NAMALWA (cell line): ENCODE measurements around the gene COL18A1.

ENCODE experiments used
- DNase-seq: peaks from one replicate; pipeline ENCODE4 v3.0.0-alpha.2; 2015; ENCODE audit warnings: low spot score

COL18A1 gene

GRCh38 chr21:45414396-45415187 is 9.6 kb downstream of the COL18A1 start:
- DNase-seq, result no peak

DNA sequence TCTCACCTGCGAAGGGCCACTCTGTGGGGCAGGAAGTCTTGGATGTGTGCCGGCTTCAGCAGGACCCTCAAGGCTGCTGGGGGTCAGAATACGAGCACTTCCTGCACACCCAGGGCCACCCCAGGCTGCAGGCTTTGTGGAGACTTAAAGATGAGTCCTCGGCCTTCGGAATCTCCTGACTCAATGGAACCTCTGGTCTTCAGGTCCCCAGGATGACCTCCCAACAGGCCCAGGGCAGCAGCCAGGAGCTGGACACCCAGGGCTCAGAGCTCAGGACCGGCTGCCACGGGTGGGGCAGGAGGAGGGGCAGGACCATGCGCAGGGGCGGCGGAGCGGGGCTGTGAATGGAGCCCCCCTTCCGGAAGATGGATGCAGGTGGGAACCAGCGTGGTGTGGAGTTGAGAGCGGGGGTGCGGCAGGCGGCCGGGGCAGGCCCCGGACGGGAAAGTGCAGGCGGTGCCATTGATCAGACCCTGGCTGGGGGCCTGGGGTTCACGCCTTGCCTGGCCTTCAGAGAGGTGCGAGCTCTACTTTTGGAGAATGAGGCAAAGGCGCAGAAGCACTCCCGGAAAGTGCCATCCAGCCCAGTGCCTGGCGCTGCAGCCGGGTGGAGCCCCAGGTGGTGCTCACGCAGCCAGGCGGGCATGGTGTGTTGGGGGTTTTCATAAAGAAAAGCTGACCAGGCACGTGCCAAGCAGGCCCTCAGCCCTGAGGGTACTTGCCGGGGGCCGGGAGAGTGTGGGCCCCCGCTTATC is 10.4 kb downstream of the COL18A1 start:
- DNase-seq, result no peak

DNA sequence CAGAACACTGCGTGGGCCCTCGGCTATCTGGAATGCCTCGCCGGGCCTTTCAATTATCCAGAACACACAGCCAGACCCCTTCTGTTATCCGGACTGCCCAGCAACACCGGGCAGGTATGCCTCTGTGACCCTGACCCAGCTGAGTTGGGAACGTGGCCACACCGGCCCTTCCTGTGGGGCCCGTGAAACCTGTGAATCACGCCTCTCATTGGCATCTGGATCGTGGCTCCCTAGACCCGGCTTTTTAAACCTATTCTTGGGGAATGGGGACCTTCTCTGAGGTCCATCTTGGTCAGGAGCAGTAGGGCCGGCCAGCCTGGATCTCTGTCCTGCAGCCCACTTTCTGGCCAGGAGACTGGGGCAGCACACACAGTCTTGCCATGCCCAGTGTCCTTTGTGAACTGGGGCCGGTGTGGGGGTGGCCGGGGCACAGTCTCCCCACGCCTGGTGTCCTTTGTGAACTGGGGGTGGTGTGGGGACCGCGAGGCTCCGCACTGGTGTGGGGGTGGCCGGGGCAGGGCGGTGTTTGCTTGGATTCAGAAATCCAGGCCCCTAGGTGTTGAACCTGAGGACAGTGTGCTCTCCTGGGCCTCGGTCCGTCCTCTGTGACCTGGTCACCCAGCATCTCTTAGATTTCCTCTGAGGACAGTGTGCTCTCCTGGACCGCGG is 11.1 kb downstream of the COL18A1 start:
- no peak for DNase-seq

DNA sequence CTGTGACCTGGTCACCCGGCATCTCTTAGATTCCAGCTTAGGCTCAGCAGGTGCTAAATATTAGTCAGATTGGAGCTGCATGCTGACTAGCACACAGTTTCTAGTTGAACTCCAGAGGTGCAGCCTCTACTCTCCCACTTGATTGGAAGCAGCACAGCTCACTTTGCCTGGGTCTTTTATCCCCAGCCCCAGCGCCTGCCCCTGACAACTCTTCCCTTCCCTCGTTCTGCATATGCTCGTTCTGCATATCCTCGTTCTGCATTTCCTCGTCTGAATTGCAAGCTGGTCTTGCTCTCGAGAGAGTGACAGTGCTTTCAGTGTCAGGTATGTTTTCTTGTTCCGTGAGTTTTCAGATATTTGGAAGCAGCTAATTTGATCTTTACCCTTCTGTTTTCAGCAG is 11.7 kb downstream of the COL18A1 start:
- no peak for DNase-seq

DNA sequence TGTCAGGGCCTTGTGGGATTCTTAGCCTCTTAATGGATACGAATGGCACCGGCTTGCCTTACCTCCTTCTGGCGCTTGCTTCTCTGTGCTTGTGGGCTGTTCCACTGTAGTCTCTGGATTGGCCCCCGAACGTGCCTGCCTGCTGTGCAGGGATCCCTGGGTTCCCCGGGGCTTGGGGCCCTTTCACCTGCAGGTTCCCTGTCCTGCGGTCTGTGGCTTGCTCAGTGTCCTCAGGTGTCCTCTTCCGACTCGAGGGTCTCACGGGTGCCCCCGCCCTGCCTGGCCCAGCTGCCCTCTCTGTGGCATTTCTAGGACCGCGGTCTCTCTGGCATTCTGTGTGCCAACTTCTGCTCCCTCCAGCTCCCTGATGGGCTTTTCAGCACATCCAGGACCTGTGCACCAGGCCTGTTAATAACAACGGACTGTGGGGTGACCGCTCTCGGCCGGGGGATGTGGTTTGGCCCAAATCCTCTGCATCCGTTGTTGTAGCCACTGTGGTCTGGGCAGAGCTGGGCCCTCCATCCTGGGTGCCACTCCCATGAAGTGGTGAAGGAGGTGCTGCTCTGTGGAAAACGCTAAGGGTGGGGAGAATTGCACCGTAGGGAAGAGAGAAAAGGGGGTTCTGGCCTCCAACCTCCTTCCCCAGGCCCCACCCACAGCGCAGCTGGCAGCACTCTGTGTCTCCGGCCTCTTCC is 12.4 kb downstream of the COL18A1 start:
- DNase-seq, result no peak

DNA sequence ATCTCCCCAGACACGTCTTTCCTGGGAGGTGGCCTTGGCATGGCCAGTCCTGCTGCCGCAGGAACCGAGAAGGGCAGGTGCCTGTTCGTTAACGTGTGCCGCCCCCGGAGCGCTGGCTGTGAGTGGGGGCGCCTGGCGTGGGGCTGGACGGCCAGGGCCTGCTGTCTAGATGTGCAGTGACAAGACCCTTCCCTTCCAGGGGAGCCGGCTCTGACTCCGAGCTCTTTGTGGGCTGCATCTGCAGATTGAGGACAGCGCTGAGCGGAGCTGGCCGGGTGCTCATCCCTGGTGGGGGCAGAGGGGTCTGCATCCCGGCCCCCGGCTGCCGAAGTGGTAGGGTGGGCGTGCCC is 13.0 kb downstream of the COL18A1 start:
- DNase-seq, result no peak

DNA sequence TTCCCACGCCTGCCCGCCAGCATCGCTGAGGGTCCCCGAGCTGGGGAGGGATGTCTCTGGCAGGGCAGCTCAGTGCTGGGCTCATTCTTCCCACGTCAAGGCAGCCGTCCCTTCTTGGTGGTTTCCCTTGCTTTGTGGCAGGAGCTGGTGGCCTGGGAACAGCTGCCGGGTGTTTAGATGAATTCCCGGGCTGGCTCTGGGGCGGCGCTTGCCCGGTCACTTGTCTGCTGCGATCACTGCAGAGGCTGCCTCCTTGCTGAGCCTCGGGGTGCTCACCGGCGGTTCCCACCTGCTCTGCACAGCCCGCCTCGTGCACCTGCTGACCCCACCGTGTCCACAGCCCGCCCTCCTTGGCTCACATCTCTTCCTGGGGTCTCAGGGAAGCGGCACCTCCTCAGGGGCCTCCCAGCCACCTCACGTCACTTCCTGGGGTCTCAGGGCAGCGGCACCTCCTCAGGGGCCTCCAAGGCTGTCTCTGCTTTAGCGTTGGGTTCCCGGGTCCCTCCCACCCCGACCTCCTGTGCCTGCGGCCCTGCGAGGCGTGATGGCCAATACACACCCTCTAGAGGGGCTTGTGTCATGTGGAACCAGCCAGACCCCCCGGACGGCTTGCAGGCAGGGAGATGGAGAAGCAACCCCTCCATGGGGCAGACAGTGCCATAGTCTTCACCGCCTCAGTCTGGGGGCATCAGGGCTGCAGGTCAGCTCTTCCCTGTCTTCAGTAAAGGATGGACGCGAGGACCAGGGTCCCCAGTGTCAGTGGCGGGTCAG is 13.5 kb downstream of the COL18A1 start:
- no peak for DNase-seq

- no peak for DNase-seq
These were observed 14.2 kb downstream of the COL18A1 start for GRCh38 chr21:45419162-45419561.

GRCh38 chr21:45420061-45421041 is 15.4 kb downstream of the COL18A1 start:
- DNase-seq, result no peak

DNA sequence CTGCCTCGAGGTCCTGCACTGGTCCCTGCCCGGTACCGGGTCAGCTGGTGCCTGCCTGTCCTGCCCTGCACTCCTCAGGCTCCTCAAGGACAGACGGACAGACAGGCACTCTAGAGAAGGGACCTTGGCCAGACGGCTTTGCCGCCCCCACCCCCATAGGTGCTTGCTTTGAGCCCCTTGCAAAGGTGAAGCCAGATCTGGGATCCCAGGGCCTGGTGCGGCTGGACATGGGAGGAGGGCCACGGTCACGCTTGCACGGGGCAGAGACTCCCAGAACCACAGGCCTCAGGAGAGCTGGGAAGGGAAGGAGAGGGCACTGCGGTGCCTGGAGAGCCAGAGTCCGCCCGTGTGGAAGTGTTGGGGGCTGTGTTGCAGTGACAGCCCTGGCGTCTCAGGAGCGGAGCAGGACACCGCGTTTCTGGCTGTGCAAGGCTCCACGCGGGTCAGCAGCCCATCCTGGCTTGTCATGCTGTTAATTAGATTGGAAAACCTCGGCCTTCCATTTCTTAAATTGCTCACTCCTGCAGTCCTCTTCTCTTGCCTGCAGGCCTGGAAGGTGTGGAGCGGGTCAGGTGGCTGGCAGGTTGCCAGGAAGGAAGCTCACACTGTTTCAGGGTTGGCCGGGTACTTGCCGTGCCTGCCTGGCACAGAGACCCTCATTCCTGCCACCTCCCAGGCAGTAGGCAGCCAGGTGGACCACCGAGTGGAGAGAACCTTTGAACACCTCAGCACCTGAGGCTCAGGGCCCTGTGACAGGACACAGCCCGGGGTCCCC is 16.3 kb downstream of the COL18A1 start:
- no peak for DNase-seq

- no peak for DNase-seq
These were observed 17.1 kb downstream of the COL18A1 start for GRCh38 chr21:45421846-45422775.

DNA sequence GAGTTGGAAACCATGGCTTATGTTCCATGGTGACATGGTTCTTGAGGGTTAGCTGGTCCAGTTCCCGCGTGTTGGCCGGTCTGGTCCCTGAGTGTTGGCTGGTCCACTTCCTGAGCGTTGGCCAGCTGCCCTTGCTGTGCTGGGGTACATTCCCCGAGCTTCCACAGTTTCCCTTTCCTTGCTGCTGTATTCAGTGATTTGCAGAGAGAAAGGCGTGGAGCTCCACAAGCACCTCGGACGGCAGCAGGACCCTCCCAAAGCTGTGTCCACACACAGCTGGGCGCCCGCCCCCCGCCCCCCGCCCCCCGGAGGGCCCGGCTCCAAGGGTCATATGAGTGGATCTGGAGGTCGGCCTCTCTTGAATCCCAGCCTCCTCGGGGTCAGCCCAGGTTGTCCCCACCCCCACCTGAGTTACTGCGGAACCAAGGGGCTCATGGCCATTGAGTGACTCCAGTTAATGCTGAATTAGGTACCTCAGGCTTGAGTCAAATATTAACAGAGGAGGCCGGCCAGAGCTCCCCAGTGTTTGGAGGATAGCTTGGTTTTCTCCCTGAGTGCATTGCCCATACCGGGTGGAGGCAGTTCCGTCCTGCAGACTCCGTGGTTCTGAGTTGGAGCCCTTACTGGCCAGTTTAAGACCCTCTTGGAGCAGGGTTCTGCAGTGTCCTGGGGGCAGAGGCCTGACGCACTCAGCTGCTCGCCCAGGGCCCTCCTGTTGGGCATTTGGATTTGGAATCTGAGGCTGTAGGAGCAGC is 18.4 kb downstream of the COL18A1 start:
- no peak for DNase-seq

DNA sequence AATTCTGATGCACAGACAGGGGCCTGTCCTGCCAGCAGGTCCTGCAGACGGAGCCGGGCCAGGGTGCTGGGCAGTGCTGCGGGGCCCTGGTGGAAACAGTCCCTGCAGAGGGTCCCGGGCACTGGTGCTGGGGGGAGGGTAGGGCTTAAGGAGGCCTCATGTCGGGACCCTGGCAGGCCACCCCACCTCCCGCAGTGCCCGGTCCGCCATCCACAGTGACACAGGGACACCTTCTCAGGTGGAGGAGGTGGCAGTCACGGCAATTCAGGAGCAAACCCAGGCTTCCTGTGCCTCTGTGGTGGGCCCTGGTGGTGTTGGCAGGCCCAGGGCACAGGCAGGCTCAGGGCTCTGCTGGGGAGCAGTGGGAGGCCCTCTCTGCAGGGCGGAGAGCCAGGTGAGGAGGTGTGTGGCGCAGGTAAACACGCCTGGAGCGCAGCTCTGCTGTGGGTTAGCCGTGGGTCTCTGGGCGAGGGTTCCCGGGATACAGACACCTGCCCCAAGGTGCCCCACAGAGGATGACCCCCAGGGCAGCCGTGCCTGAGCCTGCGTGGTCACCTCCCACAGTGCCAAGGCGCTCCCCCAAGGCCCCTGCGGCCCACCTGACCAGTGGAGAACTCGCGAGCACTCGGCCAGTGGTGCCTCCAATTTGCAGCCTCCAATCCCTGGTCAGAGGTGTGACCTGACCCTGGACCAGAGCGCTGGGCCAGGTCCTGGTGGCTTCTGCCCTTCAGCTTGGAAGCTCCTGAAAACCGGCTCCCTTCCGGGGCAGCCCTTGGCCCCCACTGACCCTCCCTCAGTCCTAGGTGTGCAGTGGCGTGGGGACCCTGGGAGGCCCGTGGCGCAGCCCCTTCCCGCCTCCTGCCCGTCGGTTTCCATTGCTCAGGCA is 19.2 kb downstream of the COL18A1 start:
- no peak for DNase-seq

DNA sequence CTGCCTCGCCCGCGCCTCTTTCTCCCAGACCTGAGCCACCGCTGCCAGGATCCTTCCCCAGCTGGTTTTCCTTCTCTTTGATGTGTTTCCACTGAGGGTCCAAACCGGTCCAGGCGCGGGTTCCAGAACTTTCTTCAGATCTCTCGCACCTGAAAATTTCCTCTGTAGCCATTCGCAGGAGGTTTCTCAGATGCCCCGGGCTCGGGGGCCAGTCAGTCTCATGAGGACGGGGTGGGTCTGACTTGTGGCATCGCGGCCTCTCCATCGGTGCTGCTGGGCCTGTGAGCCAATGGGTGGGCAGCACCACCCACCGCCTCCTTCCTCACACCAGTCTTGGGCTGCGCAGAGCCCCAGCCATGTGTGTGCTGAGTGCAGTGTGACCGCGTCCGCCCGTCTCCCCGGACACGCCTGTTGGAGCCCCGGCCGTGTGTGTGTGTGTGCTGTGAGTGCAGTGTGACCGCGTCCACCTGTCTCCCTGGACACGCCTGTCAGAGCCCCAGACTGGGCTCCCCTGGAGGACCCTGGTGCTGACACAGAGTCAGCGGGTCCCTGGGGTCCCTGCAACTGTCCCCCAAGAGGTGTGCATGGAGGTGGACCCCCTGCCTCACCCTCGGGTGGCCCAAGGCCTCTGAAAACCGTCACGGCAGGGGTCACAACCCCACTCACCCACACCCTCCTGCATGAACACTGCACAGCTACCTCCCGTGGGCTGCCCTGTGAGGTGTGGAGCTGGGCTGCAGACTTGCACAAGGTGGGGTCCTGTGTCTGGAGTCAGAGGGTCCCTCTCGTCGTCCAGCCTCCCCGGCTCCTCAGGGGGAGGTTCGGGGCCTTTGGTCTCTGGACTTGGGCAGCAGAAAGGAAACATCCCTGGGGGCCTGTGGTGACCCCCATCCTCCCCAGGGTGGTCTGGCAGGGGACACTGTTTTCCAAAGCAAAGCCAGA is 20.2 kb downstream of the COL18A1 start:
- no peak for DNase-seq
